Middle frontal gyrus (tissue), 1 donor: ENCODE data around the gene GRK5.
"Not testable (repeated sequence)": the region's sequence is repeated elsewhere in the genome, so short reads cannot be mapped to it uniquely, and the experiment has no call there.

Source experiments
- DNase-seq: peaks from one replicate; pipeline ENCODE4 v3.0.0-alpha.2; 2015; ENCODE audit warnings: low spot score; ENCODE audit errors: extremely low spot score

The GRK5 gene

GRCh38 chr10:119207366-119207666 lies at the start of gene GRK5:
TSS of gene GRK5 (plus strand) at chr10:119207571. CDS start at chr10:119207918, 347 bp downstream.
- peak; percentile 92 for DNase-seq

- no peak for DNase-seq
Observed at GRCh38 chr10:119159332-119159731, 48.0 kb upstream of the GRK5 start.

GRCh38 chr10:119161680-119162451 lies 45.5 kb upstream of the GRK5 start:
- no peak for DNase-seq

GRCh38 chr10:119162452-119163092 lies 44.8 kb upstream of the GRK5 start:
- no peak for DNase-seq

- peak; percentile 47 for DNase-seq
Observed at GRCh38 chr10:119165171-119166117, 41.9 kb upstream of the GRK5 start, which contains the start of gene SFXN4. TSS of gene SFXN4 (minus strand) at chr10:119165714. CDS start at chr10:119165647, 67 bp downstream.

- DNase-seq = no peak
Observed at GRCh38 chr10:119166118-119166500, 41.3 kb upstream of the GRK5 start.

GRCh38 chr10:119166564-119166963 lies 40.8 kb upstream of the GRK5 start:
- no peak for DNase-seq

- no peak for DNase-seq
Observed at GRCh38 chr10:119167041-119167440, 40.3 kb upstream of the GRK5 start.

GRCh38 chr10:119174109-119174508 lies 33.3 kb upstream of the GRK5 start:
- DNase-seq = no peak

- no peak for DNase-seq
Observed at GRCh38 chr10:119176166-119176565, 31.2 kb upstream of the GRK5 start.

GRCh38 chr10:119177708-119178371 lies 29.5 kb upstream of the GRK5 start:
- no peak for DNase-seq

GRCh38 chr10:119178372-119179119 lies 28.8 kb upstream of the GRK5 start, which contains the start of gene PRDX3:
TSS of gene PRDX3 (minus strand) at chr10:119178812. CDS start at chr10:119178790, 22 bp downstream.
- DNase-seq = peak; percentile 73

GRCh38 chr10:119180850-119181400 lies 26.4 kb upstream of the GRK5 start:
- not testable (repeated sequence) for DNase-seq

- DNase-seq = no peak
Observed at GRCh38 chr10:119183664-119184412, 23.5 kb upstream of the GRK5 start.

GRCh38 chr10:119189811-119190282 lies 17.5 kb upstream of the GRK5 start:
- DNase-seq = no peak

- DNase-seq = no peak
Observed at GRCh38 chr10:119190353-119190752, 17.0 kb upstream of the GRK5 start.

GRCh38 chr10:119190954-119191785 lies 16.2 kb upstream of the GRK5 start:
- no peak for DNase-seq

- DNase-seq = no peak
Observed at GRCh38 chr10:119191881-119192280, 15.5 kb upstream of the GRK5 start.
